ENCODE measurements around the gene LRRC37A3. TPM values are rescaled to one million over a fixed set of nuclear protein-coding genes. Genes with fewer than 3 reads are reported as not detected.
A peak's percentile ranks its signal among the peaks of the same experiment; 100 is the strongest.
"Not testable (repeated sequence)": the region's sequence is repeated elsewhere in the genome, so short reads cannot be mapped to it uniquely, and the experiment has no call there.

Gene LRRC37A3
- total RNA-seq, 1 experiment from 2014 or later = 7.7 TPM

DNA sequence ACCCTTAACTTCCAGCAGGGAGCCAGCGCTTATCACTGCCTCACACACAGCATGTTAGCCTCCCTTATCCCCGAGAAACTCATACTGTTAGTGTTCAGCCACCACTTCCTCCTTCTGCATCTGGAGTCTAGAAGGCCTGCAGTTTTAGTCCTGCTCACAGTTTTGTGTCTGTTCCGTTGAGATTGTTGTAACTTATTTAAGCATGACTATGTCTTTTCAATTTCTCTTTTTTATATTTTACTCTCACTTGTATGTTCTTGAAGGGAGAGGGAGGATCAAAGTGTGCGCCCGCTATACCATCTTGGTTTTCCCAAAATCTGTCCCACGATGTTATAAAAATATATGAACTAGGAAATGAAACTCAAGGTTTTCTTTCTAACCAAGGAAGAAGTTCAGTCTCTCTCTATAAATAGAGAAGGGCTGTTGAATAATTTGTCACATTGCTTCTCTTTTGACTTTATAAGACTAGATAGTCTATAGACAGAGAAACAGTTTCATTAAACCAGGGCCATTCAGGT is 3.8 kb upstream of the LRRC37A3 start:
- RAD21 ChIA-PET (ENCODE audit: low non-redundant PET in 1 of 2, low total read pairs in 2 of 2, uncharacterized antibody in 2 of 2, unreplicated experiment in 2 of 2); H3K9me3 ChIP-seq (ENCODE audit: control insufficient read depth in 1 of 2, insufficient read depth in 1 of 2, low read depth in 1 of 2, low read length in 2 of 2); H3K4me3 ChIP-seq (replicated peaks in 1 of 2; ENCODE audit: low read depth in 1 of 2, low read length in 2 of 2); POLR2A ChIA-PET; H3K27ac ChIP-seq (ENCODE audit: low read depth, low read length); H3K79me2 ChIP-seq (ENCODE audit: insufficient read depth, low read length); H3K27me3 ChIP-seq (ENCODE audit: insufficient read depth, low read length); intact Hi-C loops (cut with micrococcal nuclease); BruUV-seq (replicated peaks); H3K9me2 ChIP-seq (ENCODE audit: insufficient read depth); DNase-seq (ENCODE audit: low read depth, low spot score); H3K9ac ChIP-seq (ENCODE audit: low read length); H3K36me3 ChIP-seq (ENCODE audit: control insufficient read depth in 1 of 2, insufficient read depth in 2 of 2, low read length in 2 of 2); H4K20me1 ChIP-seq (ENCODE audit: insufficient read depth); ATAC-seq; H3K4me2 ChIP-seq (ENCODE audit: low read length); H2AFZ ChIP-seq (ENCODE audit: low read depth, low read length, poor library complexity, severe bottlenecking): not testable (repeated sequence)
- CTCF ChIA-PET = interaction anchor here (0.6 kb wide), 1 partner anchor 269 kb away, joined by 3 read pairs; no protein-coding TSS in a partner anchor
- peaks cover 9 to 18% of the 10 kb centered on the region in 2 experiments; a peak in 3 of 4 replicates for H3K4me1 ChIP-seq (ENCODE audit: control insufficient read depth in 1 of 2, insufficient read depth in 2 of 2, low read length in 2 of 2)

DNA sequence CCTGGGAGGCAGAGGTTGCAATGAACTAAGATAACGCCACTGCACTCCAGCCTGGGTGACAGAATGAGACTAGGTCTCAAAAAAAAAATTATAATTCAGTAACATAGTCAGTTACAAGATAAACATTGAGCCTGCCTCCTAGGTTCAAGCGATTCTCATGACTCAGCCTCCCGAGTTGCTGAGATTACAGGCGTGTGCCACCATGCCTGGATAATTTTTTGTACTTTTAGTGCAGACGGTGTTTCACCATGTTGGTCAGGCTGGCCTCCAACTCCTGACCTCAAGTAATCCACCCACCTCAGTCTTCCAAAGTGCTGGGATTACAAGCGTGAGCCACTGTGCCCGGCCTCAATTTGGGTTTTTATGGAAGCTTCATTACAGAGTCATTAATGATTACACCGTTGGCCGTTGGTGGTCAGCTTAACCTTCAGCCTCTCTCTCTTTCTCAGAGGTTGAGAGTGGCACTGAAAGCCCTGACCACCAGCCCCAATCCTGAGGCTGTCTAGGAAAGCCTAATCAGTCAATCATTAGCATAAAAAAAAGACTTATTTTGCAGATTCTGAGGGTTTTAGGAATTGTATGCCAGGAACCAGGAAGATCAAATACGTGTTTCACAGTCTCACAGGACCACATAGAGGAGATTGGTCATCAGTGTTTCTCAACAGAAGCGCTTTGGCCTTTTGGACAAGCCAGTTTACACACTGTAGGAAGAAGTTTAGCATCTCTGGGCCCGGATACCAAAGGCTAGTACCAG is 1.3 kb upstream of the LRRC37A3 start:
- Histone ChIP-seq H3K27me3 (ENCODE audit: insufficient read depth, low read length) (no peaks in the 10 kb centered on the region), H3K4me2 (ENCODE audit: low read length) (peak overlapping the region; percentile 92; the same call in 1 of the 2 replicates), H3K79me2 (ENCODE audit: insufficient read depth, low read length) (no peaks in the 10 kb centered on the region), H3K27ac (ENCODE audit: low read depth, low read length) (no peak overlapping the region), H3K9me3 (ENCODE audit: control insufficient read depth in 1 of 2, insufficient read depth in 1 of 2, low read depth in 1 of 2, low read length in 2 of 2) (no peaks in the 10 kb centered on the region), H3K4me1 (ENCODE audit: control insufficient read depth in 1 of 2, insufficient read depth in 2 of 2, low read length in 2 of 2) (peaks cover 6 to 10% of the 10 kb centered on the region in 2 experiments; a peak in 3 of 4 replicates), H3K9ac (ENCODE audit: low read length) (no peak overlapping the region), H3K36me3 (ENCODE audit: control insufficient read depth in 1 of 2, insufficient read depth in 2 of 2, low read length in 2 of 2) (no peaks in the 10 kb centered on the region), H3K4me3 (replicated peaks in 1 of 2; ENCODE audit: low read depth in 1 of 2, low read length in 2 of 2) (no peak overlapping the region; a peak in 1 of 4 replicates), H4K20me1 (ENCODE audit: insufficient read depth) (no peaks in the 10 kb centered on the region), H3K9me2 (ENCODE audit: insufficient read depth) (no peaks in the 10 kb centered on the region), H2AFZ (ENCODE audit: low read depth, low read length, poor library complexity, severe bottlenecking) (peak overlapping the region; percentile 0)
- DNase-seq (ENCODE audit: low read depth, low spot score) (no peak), ATAC-seq (no peak)
- intact Hi-C loops (cut with micrococcal nuclease) = no loop called here
- BruUV-seq (replicated peaks) = no TSS peak
- TF ChIP-seq POLR2AphosphoS5 (IDR thresholded peaks at IDR 0.05; ENCODE audit: low read depth, low read length) = no peak
- no peak for TF ChIP-seq ZFX (IDR thresholded peaks at IDR 0.05)
- no peak for TF ChIP-seq SP1 (IDR thresholded peaks at IDR 0.05; ENCODE audit: low read depth)
- no peak for TF ChIP-seq ELF1 (IDR thresholded peaks at IDR 0.05; ENCODE audit: borderline replicate concordance, low read depth)
- TF ChIP-seq EZH2phosphoT487 (IDR thresholded peaks at IDR 0.05; ENCODE audit: borderline replicate concordance) = no peak
- TF ChIP-seq POLR2A (IDR thresholded peaks at IDR 0.05; ENCODE audit: borderline replicate concordance, extremely low read depth, insufficient read depth, insufficient read length) = no peak
- TF ChIP-seq, protein P1, sequence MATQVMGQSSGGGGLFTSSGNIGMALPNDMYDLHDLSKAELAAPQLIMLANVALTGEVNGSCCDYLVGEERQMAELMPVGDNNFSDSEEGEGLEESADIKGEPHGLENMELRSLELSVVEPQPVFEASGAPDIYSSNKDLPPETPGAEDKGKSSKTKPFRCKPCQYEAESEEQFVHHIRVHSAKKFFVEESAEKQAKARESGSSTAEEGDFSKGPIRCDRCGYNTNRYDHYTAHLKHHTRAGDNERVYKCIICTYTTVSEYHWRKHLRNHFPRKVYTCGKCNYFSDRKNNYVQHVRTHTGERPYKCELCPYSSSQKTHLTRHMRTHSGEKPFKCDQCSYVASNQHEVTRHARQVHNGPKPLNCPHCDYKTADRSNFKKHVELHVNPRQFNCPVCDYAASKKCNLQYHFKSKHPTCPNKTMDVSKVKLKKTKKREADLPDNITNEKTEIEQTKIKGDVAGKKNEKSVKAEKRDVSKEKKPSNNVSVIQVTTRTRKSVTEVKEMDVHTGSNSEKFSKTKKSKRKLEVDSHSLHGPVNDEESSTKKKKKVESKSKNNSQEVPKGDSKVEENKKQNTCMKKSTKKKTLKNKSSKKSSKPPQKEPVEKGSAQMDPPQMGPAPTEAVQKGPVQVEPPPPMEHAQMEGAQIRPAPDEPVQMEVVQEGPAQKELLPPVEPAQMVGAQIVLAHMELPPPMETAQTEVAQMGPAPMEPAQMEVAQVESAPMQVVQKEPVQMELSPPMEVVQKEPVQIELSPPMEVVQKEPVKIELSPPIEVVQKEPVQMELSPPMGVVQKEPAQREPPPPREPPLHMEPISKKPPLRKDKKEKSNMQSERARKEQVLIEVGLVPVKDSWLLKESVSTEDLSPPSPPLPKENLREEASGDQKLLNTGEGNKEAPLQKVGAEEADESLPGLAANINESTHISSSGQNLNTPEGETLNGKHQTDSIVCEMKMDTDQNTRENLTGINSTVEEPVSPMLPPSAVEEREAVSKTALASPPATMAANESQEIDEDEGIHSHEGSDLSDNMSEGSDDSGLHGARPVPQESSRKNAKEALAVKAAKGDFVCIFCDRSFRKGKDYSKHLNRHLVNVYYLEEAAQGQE (IDR thresholded peaks at IDR 0.05; ENCODE audit: low read depth) = no peak
- TF ChIP-seq FOSL1 (IDR thresholded peaks at IDR 0.05; ENCODE audit: low read depth) = no peak
- no peak for TF ChIP-seq EGR1 (IDR thresholded peaks at IDR 0.05; ENCODE audit: low read depth)
- no peak for TF ChIP-seq EZH2 (IDR thresholded peaks at IDR 0.05)
- TF ChIP-seq, protein P2, sequence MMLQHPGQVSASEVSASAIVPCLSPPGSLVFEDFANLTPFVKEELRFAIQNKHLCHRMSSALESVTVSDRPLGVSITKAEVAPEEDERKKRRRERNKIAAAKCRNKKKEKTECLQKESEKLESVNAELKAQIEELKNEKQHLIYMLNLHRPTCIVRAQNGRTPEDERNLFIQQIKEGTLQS (IDR thresholded peaks at IDR 0.05) = no peak
- TF ChIP-seq, protein P3, sequence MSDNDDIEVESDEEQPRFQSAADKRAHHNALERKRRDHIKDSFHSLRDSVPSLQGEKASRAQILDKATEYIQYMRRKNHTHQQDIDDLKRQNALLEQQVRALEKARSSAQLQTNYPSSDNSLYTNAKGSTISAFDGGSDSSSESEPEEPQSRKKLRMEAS (IDR thresholded peaks at IDR 0.05) = no peak
- TF ChIP-seq YY1 (IDR thresholded peaks at IDR 0.05; ENCODE audit: extremely low read depth, insufficient replicate concordance, low read depth, low read length) = no peak
- no peak for TF ChIP-seq SRF (IDR thresholded peaks at IDR 0.05; ENCODE audit: low read depth)
- CTCF ChIA-PET = interaction anchor here (1.0 to 1.5 kb wide), 2 partner anchors 41 to 179 kb away, joined by 4 read pairs; no protein-coding TSS in a partner anchor
- POLR2A ChIA-PET = no interaction called here
- RAD21 ChIA-PET (ENCODE audit: low non-redundant PET in 1 of 2, low total read pairs in 2 of 2, uncharacterized antibody in 2 of 2, unreplicated experiment in 2 of 2) = no interaction called here

Measured in HCT116 (cell line).